Retinal pigment epithelial cell (primary cell): ENCODE measurements around the gene SPTBN1.
"Not testable (repeated sequence)": the region's sequence is repeated elsewhere in the genome, so short reads cannot be mapped to it uniquely, and the experiment has no call there.

Experiments
- DNase-seq: peaks from one replicate; pipeline ENCODE4 v3.0.0-alpha.2; 2010; ENCODE audit warnings: low read depth
- H3K4me3 ChIP-seq: 2 replicates; pipeline ENCODE4 v1.5.1; 2011; ENCODE audit warnings: mild to moderate bottlenecking, low read length, control low read depth, moderate library complexity
- CTCF ChIP-seq: conservative IDR thresholded peaks from 2 replicates; pipeline ENCODE4 v1.5.1; 2011; ENCODE audit warnings: low read depth, low read length, control low read depth, inconsistent platforms

The SPTBN1 gene

GRCh38 chr2:54526226-54526879, 70.2 kb downstream of the SPTBN1 start:
- DNase-seq = no peak
- H3K4me3 ChIP-seq = no peak overlapping the region
- TF ChIP-seq CTCF = no peak

GRCh38 chr2:54528311-54528955, 72.3 kb downstream of the SPTBN1 start:
- H3K4me3 ChIP-seq = no peak overlapping the region
- DNase-seq = peak; percentile 91
- TF ChIP-seq CTCF = no peak

- not testable (repeated sequence) for DNase-seq, H3K4me3 ChIP-seq
These were observed 73.4 kb downstream of the SPTBN1 start for GRCh38 chr2:54529518-54529917.

- no peak for DNase-seq
- no peak for TF ChIP-seq CTCF
- no peak overlapping the region for H3K4me3 ChIP-seq
These were observed 73.8 kb downstream of the SPTBN1 start for GRCh38 chr2:54529935-54530334.

GRCh38 chr2:54531558-54531957, 75.4 kb downstream of the SPTBN1 start:
- no peak for TF ChIP-seq CTCF
- H3K4me3 ChIP-seq = no peak overlapping the region
- DNase-seq = peak; percentile 87

- TF ChIP-seq CTCF = no peak
- H3K4me3 ChIP-seq = no peak overlapping the region
- DNase-seq = no peak
These were observed 78.1 kb downstream of the SPTBN1 start for GRCh38 chr2:54534221-54534620.

GRCh38 chr2:54534625-54535024, 78.5 kb downstream of the SPTBN1 start:
- TF ChIP-seq CTCF = no peak
- DNase-seq = no peak
- H3K4me3 ChIP-seq = no peak overlapping the region
